Subcutaneous adipose tissue (tissue), 4 donors: ENCODE data around the gene SZT2. TPM values are rescaled to one million over a fixed set of nuclear protein-coding genes. Genes with fewer than 3 reads are reported as not detected.

ENCODE experiments used
- CTCF ChIP-seq: fragments of 450-650 bp; IDR thresholded peaks from one replicate; pipeline ENCODE4 v1.5.1; 2016; ENCODE audit warnings: low read depth, mild to moderate bottlenecking, control low read depth, antibody characterized with exemption, moderate library complexity
- total RNA-seq, 4 donors: library from RNA; depleted of rRNA; stranded (reverse); fragments of >200 nt; gene quantifications; one replicate each; pipeline ENCODE4 v1.1.0, GENCODE V29; 2016

The SZT2 gene
- total RNA-seq, 4 donors from 2014 or later = 27.1 to 62.7 (median 31.3) TPM

DNA sequence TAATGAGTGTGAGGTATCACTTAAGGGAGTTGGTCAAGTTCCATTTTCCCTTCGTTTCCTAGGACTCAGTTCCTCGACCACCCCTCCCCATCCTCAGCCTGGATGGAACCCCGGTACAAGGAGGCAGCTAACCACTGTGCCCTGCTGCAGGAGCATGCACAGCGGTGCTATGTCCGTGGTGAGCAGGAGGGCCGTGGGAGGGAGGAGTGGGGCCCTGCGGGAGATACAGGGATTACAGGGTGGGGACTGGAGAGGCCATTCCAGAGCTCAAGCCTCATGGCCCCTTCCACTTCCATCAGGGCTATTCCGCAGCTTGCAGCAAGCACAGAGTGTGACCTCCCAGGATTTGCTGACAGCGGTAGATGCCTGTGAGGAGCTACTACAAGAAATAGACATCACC is 38.2 kb downstream of the SZT2 start:
- no peak for TF ChIP-seq CTCF

DNA sequence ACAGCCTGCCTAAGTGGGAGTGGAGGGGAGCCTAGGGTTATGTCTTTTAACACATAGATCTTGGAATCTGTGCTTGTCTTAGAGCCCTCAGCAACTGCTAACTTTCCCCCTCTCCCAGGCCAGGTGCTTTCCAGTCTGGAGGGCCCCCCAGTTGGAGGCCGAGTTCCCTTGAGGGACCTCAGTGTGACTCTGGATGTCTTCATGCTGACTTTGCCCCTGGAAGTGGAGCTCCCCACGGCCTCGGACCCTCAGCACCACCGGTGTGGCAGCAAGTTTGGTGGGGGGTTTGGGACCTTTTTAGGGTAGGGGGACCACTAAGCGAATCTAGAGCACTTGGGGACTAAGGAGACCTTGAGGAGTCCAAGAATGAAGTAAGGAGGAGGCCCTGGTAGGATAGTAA is 41.1 kb downstream of the SZT2 start:
- TF ChIP-seq CTCF = no peak

DNA sequence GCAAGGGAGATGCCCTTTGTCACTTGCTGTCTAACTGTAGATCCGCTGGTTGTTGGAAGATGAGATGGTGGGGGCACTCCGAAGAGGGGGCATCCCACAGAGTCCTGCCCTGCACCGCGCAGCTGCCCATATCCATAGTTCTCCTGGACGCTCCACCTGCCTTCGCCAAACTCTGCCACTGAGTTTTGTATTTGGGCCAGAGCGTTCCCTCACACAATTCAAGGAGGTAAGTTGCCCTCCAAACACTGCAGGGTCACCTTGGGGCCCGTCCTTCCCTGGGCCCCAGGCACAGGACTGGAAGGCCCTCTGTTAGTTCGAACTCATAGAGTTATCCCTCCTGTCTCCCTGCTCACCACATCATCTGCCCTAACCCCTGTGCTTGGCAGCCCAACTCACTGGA is 42.0 kb downstream of the SZT2 start:
- TF ChIP-seq CTCF = no peak

DNA sequence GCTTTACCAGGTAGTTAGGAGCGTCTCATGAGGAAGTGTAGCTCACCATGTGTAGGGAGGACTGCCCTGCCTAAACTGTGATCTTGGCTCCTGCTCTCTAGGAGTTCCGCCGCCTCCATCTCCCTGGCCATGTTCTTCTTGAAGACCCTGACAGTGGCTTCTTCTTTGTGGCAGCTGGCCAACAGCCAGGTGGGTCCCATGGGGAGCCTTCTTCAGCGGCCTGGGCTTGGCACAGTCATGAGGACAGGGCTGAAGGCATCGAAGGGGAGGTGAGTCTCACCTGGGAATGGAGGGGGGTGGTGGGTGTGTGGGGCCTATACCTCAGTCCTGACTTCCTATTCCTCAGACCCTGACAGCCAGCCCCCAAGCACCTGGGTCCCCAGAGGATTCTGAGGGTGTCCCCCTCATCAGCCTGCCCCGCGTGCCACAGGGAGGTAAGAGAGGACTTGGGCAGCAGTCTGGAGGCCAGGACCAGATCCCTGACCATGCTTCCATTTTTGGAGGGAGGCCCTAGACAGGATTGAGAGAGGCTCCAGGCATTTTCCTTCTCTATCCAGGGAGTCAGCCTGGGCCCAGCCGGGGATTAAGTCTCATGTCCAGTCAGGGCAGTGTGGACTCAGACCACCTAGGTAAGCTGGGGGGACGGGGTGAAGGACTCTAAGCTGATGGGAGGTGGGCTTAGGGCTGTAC is 42.6 kb downstream of the SZT2 start:
- no peak for TF ChIP-seq CTCF

DNA sequence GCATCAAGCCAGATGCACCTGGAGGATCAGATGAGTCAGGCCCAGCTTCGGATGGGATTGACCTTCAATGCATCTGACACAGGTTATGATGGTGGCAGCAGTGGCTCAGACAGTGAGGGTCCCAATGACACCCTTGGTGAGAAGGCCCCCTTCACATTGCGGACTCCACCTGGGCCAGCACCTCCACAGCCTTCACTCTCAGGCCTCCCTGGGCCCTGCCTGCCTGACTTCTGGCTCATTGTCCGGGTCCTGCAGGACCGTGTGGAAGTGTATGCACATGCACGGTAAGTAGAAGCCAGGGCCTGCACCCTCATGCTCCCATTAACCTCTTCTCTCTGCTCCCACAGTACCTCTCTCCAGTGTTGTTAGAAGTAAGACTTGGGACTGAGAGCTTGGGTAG is 43.2 kb downstream of the SZT2 start:
- TF ChIP-seq CTCF = no peak

- TF ChIP-seq CTCF = no peak
Observed at GRCh38 chr1:43434256-43434655, 44.6 kb downstream of the SZT2 start.

- no peak for TF ChIP-seq CTCF
Observed at GRCh38 chr1:43435146-43436145, 45.7 kb downstream of the SZT2 start.
